ENCODE results near the gene HOXA4.

- TF ChIP-seq, protein P1, sequence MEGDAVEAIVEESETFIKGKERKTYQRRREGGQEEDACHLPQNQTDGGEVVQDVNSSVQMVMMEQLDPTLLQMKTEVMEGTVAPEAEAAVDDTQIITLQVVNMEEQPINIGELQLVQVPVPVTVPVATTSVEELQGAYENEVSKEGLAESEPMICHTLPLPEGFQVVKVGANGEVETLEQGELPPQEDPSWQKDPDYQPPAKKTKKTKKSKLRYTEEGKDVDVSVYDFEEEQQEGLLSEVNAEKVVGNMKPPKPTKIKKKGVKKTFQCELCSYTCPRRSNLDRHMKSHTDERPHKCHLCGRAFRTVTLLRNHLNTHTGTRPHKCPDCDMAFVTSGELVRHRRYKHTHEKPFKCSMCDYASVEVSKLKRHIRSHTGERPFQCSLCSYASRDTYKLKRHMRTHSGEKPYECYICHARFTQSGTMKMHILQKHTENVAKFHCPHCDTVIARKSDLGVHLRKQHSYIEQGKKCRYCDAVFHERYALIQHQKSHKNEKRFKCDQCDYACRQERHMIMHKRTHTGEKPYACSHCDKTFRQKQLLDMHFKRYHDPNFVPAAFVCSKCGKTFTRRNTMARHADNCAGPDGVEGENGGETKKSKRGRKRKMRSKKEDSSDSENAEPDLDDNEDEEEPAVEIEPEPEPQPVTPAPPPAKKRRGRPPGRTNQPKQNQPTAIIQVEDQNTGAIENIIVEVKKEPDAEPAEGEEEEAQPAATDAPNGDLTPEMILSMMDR (IDR thresholded peaks at IDR 0.05) = no peak
- no peak for TF ChIP-seq POLR2A (IDR thresholded peaks at IDR 0.05)
These were observed 31.7 kb downstream of the HOXA4 start for GRCh38 chr7:27098578-27099451.
